ENCODE results near the gene CUBN.

DNA sequence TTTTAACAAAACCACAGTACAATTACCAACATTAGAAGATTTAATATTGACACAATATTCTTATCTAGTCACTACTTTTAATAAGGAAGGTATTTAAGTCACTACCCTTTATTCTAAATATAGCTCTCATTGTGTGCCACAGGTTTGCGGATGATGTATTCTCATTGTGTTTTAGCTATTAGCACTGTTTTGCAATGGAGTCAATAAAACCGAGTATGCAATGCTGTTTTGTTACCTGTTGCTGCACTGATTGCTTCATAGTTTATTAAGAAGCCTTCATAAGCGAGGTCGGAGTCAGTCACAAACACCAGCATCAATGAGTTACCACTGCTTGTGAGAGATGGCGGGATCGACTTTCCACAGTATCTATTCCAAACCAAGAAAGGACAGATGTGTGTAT is 64.3 kb downstream of the CUBN start:
- TF ChIP-seq, protein P1, sequence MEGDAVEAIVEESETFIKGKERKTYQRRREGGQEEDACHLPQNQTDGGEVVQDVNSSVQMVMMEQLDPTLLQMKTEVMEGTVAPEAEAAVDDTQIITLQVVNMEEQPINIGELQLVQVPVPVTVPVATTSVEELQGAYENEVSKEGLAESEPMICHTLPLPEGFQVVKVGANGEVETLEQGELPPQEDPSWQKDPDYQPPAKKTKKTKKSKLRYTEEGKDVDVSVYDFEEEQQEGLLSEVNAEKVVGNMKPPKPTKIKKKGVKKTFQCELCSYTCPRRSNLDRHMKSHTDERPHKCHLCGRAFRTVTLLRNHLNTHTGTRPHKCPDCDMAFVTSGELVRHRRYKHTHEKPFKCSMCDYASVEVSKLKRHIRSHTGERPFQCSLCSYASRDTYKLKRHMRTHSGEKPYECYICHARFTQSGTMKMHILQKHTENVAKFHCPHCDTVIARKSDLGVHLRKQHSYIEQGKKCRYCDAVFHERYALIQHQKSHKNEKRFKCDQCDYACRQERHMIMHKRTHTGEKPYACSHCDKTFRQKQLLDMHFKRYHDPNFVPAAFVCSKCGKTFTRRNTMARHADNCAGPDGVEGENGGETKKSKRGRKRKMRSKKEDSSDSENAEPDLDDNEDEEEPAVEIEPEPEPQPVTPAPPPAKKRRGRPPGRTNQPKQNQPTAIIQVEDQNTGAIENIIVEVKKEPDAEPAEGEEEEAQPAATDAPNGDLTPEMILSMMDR (IDR thresholded peaks at IDR 0.05; ENCODE audit: insufficient read depth, low read length) = no peak
- TF ChIP-seq SPI1 (IDR thresholded peaks at IDR 0.05; ENCODE audit: borderline replicate concordance, low read depth) = no peak
- TF ChIP-seq, protein P2, sequence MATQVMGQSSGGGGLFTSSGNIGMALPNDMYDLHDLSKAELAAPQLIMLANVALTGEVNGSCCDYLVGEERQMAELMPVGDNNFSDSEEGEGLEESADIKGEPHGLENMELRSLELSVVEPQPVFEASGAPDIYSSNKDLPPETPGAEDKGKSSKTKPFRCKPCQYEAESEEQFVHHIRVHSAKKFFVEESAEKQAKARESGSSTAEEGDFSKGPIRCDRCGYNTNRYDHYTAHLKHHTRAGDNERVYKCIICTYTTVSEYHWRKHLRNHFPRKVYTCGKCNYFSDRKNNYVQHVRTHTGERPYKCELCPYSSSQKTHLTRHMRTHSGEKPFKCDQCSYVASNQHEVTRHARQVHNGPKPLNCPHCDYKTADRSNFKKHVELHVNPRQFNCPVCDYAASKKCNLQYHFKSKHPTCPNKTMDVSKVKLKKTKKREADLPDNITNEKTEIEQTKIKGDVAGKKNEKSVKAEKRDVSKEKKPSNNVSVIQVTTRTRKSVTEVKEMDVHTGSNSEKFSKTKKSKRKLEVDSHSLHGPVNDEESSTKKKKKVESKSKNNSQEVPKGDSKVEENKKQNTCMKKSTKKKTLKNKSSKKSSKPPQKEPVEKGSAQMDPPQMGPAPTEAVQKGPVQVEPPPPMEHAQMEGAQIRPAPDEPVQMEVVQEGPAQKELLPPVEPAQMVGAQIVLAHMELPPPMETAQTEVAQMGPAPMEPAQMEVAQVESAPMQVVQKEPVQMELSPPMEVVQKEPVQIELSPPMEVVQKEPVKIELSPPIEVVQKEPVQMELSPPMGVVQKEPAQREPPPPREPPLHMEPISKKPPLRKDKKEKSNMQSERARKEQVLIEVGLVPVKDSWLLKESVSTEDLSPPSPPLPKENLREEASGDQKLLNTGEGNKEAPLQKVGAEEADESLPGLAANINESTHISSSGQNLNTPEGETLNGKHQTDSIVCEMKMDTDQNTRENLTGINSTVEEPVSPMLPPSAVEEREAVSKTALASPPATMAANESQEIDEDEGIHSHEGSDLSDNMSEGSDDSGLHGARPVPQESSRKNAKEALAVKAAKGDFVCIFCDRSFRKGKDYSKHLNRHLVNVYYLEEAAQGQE (IDR thresholded peaks at IDR 0.05; ENCODE audit: insufficient replicate concordance, low read depth) = no peak
